Retinal pigment epithelial cell (primary cell): ENCODE measurements around the gene SLC25A10.
A peak's percentile ranks its signal among the peaks of the same experiment; 100 is the strongest.
"Not testable (repeated sequence)": the region's sequence is repeated elsewhere in the genome, so short reads cannot be mapped to it uniquely, and the experiment has no call there.

Experiments used
- DNase-seq: peaks from one replicate; pipeline ENCODE4 v3.0.0-alpha.2; 2010; ENCODE audit warnings: low read depth
- H3K4me3 ChIP-seq: 2 replicates; pipeline ENCODE4 v1.5.1; 2011; ENCODE audit warnings: mild to moderate bottlenecking, low read length, control low read depth, moderate library complexity
- TF ChIP-seq, protein P1 (sequence below): conservative IDR thresholded peaks from 2 replicates; pipeline ENCODE4 v1.5.1; 2011; ENCODE audit warnings: low read depth, low read length, control low read depth, inconsistent platforms

SLC25A10 gene

DNA sequence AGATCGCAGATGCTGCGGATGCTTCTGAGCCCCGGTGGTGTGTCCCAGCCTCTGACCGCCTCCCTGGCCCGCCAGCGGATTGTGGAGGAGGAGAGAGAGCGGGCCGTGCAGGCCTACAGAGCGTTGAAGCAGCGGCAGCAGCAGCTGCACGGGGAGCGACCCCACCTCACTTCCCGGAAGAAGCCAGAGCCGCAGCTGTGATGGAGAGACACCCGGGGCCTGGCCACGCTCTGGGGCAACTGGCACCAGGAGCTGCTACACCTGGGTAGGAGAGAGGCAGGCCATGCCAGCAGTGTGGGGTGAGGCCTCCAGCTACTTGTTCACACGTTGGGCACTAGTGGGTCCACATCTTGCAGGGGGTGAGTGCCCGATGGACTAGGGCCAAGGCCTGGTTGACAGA is 39.6 kb upstream of the SLC25A10 start:
- no peak overlapping the region for H3K4me3 ChIP-seq
- TF ChIP-seq, protein P1, sequence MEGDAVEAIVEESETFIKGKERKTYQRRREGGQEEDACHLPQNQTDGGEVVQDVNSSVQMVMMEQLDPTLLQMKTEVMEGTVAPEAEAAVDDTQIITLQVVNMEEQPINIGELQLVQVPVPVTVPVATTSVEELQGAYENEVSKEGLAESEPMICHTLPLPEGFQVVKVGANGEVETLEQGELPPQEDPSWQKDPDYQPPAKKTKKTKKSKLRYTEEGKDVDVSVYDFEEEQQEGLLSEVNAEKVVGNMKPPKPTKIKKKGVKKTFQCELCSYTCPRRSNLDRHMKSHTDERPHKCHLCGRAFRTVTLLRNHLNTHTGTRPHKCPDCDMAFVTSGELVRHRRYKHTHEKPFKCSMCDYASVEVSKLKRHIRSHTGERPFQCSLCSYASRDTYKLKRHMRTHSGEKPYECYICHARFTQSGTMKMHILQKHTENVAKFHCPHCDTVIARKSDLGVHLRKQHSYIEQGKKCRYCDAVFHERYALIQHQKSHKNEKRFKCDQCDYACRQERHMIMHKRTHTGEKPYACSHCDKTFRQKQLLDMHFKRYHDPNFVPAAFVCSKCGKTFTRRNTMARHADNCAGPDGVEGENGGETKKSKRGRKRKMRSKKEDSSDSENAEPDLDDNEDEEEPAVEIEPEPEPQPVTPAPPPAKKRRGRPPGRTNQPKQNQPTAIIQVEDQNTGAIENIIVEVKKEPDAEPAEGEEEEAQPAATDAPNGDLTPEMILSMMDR: no peak
- DNase-seq: no peak

DNA sequence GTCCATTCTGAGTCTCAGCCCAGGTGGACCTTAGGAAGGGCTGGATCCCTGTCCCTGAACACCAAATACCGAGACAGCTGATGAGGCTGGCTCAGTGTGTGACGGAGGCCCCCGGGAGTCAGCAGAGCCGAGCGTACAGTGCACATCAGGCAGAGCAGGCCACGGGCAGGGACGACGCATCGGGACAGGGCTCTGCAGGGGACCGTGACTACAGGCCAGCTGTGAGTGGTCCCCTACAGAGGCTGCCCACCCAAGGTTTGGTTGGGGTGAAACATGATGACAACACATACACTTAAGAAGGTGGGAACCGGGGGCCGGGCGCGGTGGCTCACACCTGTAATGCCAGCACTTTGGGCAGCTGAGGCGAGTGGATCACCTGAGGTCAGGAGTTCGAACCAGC is 39.1 kb upstream of the SLC25A10 start:
- TF ChIP-seq, protein P1: no peak
- DNase-seq: no peak
- no peak overlapping the region for H3K4me3 ChIP-seq

DNA sequence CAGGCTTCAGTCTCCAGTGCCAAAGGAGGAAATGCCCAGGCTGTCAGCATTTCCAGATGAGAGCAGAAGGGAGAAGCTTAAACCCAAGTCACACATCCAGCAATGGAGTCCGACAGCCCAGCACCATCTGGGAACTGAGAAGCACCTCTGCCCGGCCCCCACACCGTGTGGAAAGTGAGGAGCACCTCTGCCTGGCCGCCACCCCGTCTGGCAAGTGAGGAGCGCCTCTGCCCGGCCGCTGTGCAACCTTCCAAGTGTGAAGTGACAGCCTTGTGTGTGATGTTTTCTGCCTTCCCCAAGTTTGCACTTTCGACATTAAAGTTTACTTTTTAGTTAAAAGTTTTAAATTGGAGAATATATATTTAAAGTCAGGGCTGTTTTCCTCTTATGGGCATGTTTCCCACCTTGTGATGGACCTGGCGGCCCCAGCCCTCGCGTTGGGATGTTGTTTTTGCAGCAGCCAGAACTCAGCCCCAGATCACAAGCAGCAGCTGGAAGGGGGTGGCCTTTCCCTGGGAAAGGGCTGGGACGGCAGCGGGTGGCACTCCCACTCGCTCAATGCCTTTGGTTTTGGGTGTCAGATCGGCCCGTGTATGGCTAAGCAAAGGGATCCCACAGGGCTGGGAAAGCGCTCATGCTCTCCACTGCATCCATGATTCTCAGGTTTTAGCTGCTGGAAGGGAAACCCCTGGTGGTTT is 38.4 kb upstream of the SLC25A10 start:
- TF ChIP-seq, protein P1: no peak
- H3K4me3 ChIP-seq: no peak overlapping the region
- no peak for DNase-seq

DNA sequence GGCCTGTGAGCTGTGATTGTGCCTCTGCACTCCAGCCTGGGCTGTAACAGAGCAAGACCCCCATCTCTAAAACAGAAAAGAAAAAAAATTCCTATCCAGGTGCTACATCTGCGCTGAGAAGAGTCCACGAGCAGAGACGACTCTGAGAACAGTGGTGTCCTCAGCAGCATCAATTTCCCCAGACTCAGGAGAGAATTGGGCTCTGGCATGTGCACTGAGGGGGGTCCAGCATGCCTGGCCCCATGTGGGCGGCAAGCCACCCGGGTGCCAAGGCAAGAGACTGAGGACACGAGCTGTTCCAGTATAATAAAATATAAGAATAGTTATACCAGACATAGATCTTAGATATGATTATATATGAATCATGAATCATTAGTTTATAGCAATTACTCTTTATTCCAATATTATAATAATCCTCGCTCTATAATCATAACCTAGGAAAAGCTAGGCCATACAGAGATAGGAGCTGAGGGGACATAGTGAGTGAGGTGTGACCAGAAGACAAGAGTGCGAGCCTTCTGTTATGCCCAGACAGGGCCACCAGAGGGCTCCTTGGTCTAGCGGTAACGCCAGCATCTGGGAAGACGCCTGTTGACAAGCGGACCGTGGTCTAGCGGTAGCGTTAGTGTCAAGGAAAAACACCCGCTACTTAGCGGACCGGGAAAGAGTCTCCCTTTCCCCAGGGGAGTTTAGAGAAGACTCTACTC is 36.4 kb upstream of the SLC25A10 start:
- TF ChIP-seq, protein P1: peak; percentile 47
- DNase-seq: not testable (repeated sequence)

DNA sequence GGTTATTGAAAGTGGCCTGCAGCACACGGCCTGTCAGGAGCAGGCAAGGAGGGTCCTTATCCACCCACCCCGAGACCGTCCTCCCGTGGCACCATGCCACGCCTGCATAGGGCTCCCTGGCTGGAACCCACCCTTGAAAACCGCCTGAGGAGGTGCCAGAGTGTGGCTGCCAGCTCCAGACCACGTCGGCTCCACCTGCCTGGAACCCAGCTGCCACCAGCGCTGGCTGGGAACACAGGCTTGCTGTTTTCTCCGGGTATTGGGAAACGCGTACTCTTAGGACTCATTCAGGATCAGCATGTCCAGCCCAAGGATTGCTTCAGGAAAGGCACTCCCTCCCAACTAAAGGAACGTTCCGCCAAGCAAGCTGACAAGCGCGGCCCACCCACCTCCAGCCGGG is 35.2 kb upstream of the SLC25A10 start:
- no peak overlapping the region for H3K4me3 ChIP-seq
- TF ChIP-seq, protein P1: no peak
- no peak for DNase-seq

More for the DNA sequence above, 36.4 kb upstream of the SLC25A10 start:
- H3K4me3 ChIP-seq: not testable (repeated sequence)

DNA sequence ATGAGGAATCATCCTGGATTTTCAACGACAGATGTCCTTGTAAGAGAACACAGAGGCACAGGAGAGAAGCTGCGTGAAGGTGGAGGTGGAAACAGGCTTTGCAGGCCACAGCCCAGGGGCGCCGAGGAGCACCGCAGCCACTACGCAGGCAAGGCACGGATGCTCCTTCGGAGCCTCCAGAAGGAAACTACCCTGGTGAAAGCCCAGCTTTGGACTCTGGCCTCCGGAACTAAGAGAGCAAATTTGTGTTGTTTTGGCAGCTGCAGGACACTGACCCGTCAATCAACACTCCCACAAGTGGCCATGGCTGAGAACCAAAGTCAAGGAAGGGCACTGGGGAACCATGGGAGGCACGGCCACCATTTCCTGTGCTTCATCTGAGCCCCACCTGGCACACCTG is 31.9 kb upstream of the SLC25A10 start:
- H3K4me3 ChIP-seq: no peak overlapping the region
- DNase-seq: no peak
- TF ChIP-seq, protein P1: no peak

DNA sequence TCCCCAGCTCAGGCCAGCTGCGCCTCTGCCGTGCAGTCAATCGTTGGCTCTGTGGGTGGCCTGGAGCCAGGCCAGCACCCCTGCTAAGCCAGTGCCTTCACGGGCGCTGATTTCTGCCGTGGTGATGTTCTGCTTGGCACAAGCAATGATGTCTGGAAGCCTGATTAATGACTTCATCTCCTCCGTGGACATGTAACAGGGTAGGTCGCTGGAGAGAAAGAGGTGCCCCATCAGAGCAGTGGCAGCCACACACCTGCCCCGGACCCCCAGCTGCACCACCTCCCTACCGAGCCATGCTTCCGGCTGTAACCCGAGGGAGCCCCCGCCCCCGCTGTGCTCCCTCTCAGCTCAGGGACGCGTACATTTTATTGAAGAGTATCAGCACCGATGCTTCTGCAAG is 30.4 kb upstream of the SLC25A10 start:
- no peak for DNase-seq
- TF ChIP-seq, protein P1: no peak
- no peak overlapping the region for H3K4me3 ChIP-seq
